Urinary bladder (tissue), 4 donors: ENCODE measurements around the gene IKBKG. TPM values are rescaled to one million over a fixed set of nuclear protein-coding genes. Genes with fewer than 3 reads are reported as not detected.
"Not testable (repeated sequence)": the region's sequence is repeated elsewhere in the genome, so short reads cannot be mapped to it uniquely, and the experiment has no call there.

Experiments
- DNase-seq: peaks from one replicate; pipeline ENCODE4 v3.0.0-alpha.2; 2015; ENCODE audit errors: extremely low spot score
- H3K27ac ChIP-seq: one replicate; pipeline ENCODE4 v1.5.1; 2013; ENCODE audit warnings: low read depth, mild to moderate bottlenecking, moderate library complexity
- H3K36me3 ChIP-seq: one replicate; pipeline ENCODE4 v1.6.1; 2013; ENCODE audit warnings: mild to moderate bottlenecking, moderate library complexity; ENCODE audit not compliant: insufficient read depth
- H3K4me1 ChIP-seq: one replicate; pipeline ENCODE4 v1.6.1; 2013; ENCODE audit warnings: mild to moderate bottlenecking, moderate library complexity; ENCODE audit not compliant: insufficient read depth
- H3K4me3 ChIP-seq: one replicate; pipeline ENCODE4 v1.5.1; 2013; ENCODE audit warnings: low read depth, low read length
- WGBS: extraction: QIAGEN DNeasy Blood & Tissue Kit; methylation state at CpG from one replicate; pipeline ENCODE4 v1.1.7; 2013; 5-methylcytosine and 5-hydroxymethylcytosine counted together
- polyA plus RNA-seq: library from polyadenylated mRNA; stranded (reverse); fragments of 200-250 nt; gene quantifications from one replicate; pipeline ENCODE4 v1.2.3, GENCODE V29; 2013
- total RNA-seq: library from RNA; depleted of rRNA; stranded (reverse); fragments of >200 nt; gene quantifications from one replicate; pipeline ENCODE4 v1.2.3, GENCODE V29; 2014
- donor health status: healthy with polysubstance abuse.
- donor health status: healthy.

IKBKG gene
- total and polyA plus RNA-seq, 2 donors, result 5.3 to 38.5 TPM

GRCh38 chrX:154595559-154596249, 48.3 kb downstream of the IKBKG start:
- no peak overlapping the region for H3K27ac ChIP-seq
- DNase-seq, result no peak
- no peak overlapping the region for H3K4me3 ChIP-seq
- H3K4me1 ChIP-seq, result no peaks in the 10 kb centered on the region
- WGBS, result 51% methylated on average over 2 of the region's 2 CpGs
- no peaks in the 10 kb centered on the region for H3K36me3 ChIP-seq

GRCh38 chrX:154596290-154596929, 49.0 kb downstream of the IKBKG start:
- no peak overlapping the region for H3K27ac ChIP-seq
- no peaks in the 10 kb centered on the region for H3K36me3 ChIP-seq
- WGBS, result 8% methylated on average over 3 of the region's 3 CpGs
- no peak for DNase-seq
- H3K4me1 ChIP-seq, result no peaks in the 10 kb centered on the region
- H3K4me3 ChIP-seq, result no peak overlapping the region

GRCh38 chrX:154597221-154597620, 49.8 kb downstream of the IKBKG start:
- Histone ChIP-seq H3K27ac (no peak overlapping the region), H3K36me3 (no peaks in the 10 kb centered on the region), H3K4me1 (no peaks in the 10 kb centered on the region), H3K4me3 (no peak overlapping the region)
- WGBS, result 92% methylated on average over 12 of the region's 12 CpGs
- no peak for DNase-seq

GRCh38 chrX:154598656-154599055, 51.2 kb downstream of the IKBKG start:
- WGBS, result 89% methylated on average over 8 of the region's 8 CpGs
- no peak for DNase-seq

GRCh38 chrX:154599531-154599930, 52.1 kb downstream of the IKBKG start:
- 98% methylated on average over 14 of the region's 14 CpGs for WGBS
- no peak for DNase-seq
- Histone ChIP-seq H3K36me3 (no peaks in the 10 kb centered on the region), H3K27ac (no peak overlapping the region), H3K4me3 (no peak overlapping the region), H3K4me1 (no peaks in the 10 kb centered on the region)

More at GRCh38 chrX:154598656-154599055, 51.2 kb downstream of the IKBKG start:
- Histone ChIP-seq H3K4me1 (no peaks in the 10 kb centered on the region), H3K27ac (no peak overlapping the region), H3K36me3 (no peaks in the 10 kb centered on the region), H3K4me3 (no peak overlapping the region)

- DNase-seq, result no peak
- H3K4me3 ChIP-seq, result no peak overlapping the region
- no peaks in the 10 kb centered on the region for H3K36me3 ChIP-seq
- WGBS, result 82% methylated on average over 15 of the region's 15 CpGs
- H3K27ac ChIP-seq, result no peak overlapping the region
- no peaks in the 10 kb centered on the region for H3K4me1 ChIP-seq
Observed at GRCh38 chrX:154600759-154601374, 53.4 kb downstream of the IKBKG start.

GRCh38 chrX:154602226-154602625, 54.8 kb downstream of the IKBKG start:
- DNase-seq, result no peak
- no peak overlapping the region for H3K27ac ChIP-seq
- no peak overlapping the region for H3K4me3 ChIP-seq
- 74% methylated on average over 13 of the region's 13 CpGs for WGBS
- no peaks in the 10 kb centered on the region for H3K36me3 ChIP-seq
- H3K4me1 ChIP-seq, result no peaks in the 10 kb centered on the region

- no peaks in the 10 kb centered on the region for H3K36me3 ChIP-seq
- H3K4me3 ChIP-seq, result no peak overlapping the region
- DNase-seq, result no peak
- whole genome bisulfite sequencing, result 90% methylated on average over 18 of the region's 18 CpGs
- no peaks in the 10 kb centered on the region for H3K4me1 ChIP-seq
- no peak overlapping the region for H3K27ac ChIP-seq
Observed at GRCh38 chrX:154602766-154603437, 55.5 kb downstream of the IKBKG start.

GRCh38 chrX:154603438-154604430, 56.3 kb downstream of the IKBKG start:
- H3K4me1 ChIP-seq, result no peaks in the 10 kb centered on the region
- H3K36me3 ChIP-seq, result no peaks in the 10 kb centered on the region
- no peak for DNase-seq
- H3K27ac ChIP-seq, result no peak overlapping the region
- WGBS, result 76% methylated on average over 13 of the region's 13 CpGs
- no peak overlapping the region for H3K4me3 ChIP-seq

- WGBS, result 86% methylated on average over 6 of the region's 6 CpGs
- Histone ChIP-seq H3K27ac (no peak overlapping the region), H3K4me1 (no peaks in the 10 kb centered on the region), H3K4me3 (no peak overlapping the region), H3K36me3 (no peaks in the 10 kb centered on the region)
- DNase-seq, result no peak
Observed at GRCh38 chrX:154605566-154605965, 58.1 kb downstream of the IKBKG start.

- WGBS, result 72% methylated on average over 6 of the region's 6 CpGs
- Histone ChIP-seq H3K4me3 (no peak overlapping the region), H3K27ac (no peak overlapping the region), H3K36me3 (no peaks in the 10 kb centered on the region), H3K4me1 (no peaks in the 10 kb centered on the region)
- DNase-seq, result no peak
Observed at GRCh38 chrX:154607370-154607769, 60.0 kb downstream of the IKBKG start.

GRCh38 chrX:154607976-154608375, 60.6 kb downstream of the IKBKG start:
- not testable (repeated sequence) for H3K27ac ChIP-seq, DNase-seq, H3K4me3 ChIP-seq, H3K4me1 ChIP-seq, H3K36me3 ChIP-seq
- WGBS, result 80% methylated on average over 10 of the region's 11 CpGs

GRCh38 chrX:154608823-154609222, 61.4 kb downstream of the IKBKG start:
- not testable (repeated sequence) for DNase-seq, H3K27ac ChIP-seq, H3K4me3 ChIP-seq, H3K4me1 ChIP-seq, H3K36me3 ChIP-seq
- 68% methylated on average over 12 of the region's 12 CpGs for WGBS
